Stimulated activated CD8-positive, alpha-beta memory T cell treated with anti-CD3 and anti-CD28 coated beads, Interleukin-4, amount 100 ng/mL, for 24 hours (primary cell): ENCODE data around the gene LARP1.

Experiments
- DNase-seq: peaks from one replicate; pipeline ENCODE4 v3.0.0-alpha.2; 2020; ENCODE audit warnings: low read depth

LARP1 gene

GRCh38 chr5:154761046-154761736 is 6.0 kb downstream of the LARP1 start:
- no peak for DNase-seq

DNA sequence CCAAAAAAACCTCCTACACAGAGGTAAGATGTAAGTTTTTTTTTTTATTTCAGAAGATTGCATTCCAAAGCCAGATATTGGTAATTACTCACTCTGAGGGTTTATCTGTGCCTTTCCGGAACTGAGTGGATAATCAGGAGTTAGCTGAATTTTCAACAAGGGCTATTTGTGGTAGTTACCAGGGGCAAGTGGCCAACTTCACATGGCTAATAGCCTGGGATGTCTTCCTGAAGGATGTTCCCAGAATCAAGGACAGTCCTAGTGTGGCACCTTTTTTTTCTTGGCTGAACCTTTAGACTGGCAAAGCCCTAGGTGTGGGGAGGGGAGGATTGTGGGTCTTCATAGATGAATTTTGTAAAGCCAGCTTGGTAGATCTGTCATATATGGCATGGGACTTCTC is 7.1 kb downstream of the LARP1 start:
- no peak for DNase-seq

- no peak for DNase-seq
Measured at GRCh38 chr5:154762700-154763099, 7.5 kb downstream of the LARP1 start.

- DNase-seq: no peak
Measured at GRCh38 chr5:154764967-154765366, 9.8 kb downstream of the LARP1 start.

DNA sequence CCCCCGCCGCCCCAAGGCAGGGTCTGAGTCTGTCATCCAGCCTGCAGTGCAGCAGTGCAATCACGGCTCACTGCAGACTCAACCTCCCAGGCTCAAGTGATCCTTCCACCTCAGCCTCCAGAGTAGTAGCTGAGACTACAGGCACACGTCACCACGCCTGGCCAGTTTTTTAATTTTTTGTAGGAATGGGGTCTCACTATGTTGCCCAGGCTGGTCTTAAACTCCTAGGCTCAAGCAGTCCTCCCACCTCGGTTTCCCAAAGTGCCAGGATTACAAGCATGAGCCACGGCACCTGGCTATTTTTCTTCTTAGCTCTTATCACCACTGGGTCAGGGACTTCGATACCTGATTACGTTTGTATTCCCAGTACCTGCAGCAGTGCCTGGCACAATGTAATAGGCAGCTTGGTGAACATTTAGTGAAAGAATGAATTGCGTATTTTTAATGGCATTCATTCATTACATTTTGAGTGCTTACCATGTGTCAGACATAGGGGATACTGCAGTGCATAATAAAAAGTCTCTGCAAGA is 10.3 kb downstream of the LARP1 start:
- no peak for DNase-seq

DNA sequence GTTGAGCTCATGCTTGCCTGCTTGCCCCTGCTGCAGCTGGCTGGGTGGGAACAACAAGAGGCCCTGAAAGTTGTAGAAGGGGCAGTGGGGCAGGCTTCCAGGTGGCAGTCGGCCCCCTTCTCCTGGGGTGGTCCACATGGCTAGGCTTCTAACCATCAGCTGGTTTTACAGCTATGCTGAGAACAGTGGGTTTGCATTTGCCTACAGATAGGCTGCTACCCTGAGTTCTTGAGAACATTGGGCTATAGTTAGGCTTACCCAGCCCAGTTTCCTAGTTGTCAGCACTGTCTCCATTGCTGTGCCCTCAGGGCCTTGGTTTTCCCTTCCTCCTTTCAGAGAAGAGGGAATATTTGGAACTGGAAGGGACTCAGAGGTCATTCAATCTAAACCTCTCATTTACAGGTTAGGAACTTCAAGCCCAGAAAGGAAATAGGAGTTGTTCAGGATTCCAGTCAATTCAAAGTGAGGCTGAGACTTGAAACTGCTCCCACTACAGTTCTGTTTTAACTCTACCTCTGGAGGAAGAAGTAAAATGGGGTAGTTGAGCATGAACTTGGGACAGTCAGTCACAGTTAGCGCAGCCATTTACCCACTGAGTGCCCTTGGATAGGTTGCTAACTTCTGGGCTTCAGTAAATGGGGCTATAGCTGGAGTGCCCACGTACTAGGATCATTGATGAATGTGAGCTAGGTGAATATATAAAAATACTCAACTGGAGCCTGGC is 11.5 kb downstream of the LARP1 start:
- no peak for DNase-seq

DNA sequence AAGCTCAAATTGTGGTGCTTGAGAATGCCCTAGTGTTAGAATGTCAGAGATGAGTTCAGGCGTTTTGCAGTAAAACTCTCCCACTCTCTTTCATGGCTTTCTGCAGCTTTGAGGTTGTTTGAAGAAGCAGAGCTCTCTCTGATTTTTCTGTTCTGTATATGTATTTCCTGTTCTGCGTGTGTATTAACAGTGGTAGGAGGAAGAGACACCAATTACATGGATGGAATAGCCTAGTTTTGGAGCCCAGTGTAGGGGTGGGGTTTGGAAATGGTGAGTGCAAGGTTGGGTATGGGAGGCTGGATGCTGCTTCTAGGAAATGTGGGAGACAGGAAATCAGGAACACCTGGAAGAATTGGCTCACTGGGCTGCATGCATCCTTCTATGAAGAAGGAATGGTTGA is 12.4 kb downstream of the LARP1 start:
- no peak for DNase-seq

DNA sequence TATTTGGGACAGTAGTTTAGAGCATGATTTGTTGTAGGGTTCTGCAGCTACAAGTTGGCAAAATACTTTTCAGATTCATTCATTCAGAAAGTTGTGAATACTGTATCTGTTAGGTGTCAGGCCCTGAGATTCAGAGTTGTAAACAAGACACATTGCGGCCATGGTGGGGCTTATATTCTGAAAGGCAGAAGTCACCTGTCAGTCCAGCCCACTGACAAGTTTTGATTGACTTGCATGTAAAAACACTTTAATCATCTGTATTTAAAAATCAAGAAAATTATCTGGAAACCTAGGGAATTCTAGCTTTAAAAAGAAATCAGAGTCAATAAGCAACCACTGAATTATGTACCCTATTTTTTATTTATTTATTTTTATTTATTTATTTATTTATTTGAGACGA is 13.0 kb downstream of the LARP1 start:
- no peak for DNase-seq

- no peak for DNase-seq
Measured at GRCh38 chr5:154770111-154770510, 14.9 kb downstream of the LARP1 start.

GRCh38 chr5:154771383-154771901 is 16.3 kb downstream of the LARP1 start:
- no peak for DNase-seq

GRCh38 chr5:154773326-154773725 is 18.1 kb downstream of the LARP1 start:
- DNase-seq: no peak

DNA sequence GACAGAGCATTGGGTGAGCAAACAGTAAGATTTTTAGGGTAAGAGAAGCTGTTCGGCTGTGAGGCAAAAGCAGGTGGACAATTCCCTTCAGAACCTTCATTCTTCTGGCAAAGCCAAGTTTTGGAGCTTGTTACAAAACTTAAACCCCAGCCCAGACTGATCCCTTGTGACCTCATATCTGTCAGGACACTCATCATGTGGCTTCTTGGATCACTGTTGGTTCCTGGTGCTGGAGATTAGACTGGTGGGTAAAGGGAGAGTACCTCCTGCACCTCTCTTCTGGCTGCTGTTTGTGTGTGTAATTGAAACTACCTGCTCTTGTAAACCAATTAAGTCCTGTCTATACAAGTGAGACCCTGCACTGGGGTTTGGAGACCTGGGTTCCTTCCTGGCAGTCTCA is 21.0 kb downstream of the LARP1 start:
- no peak for DNase-seq

DNA sequence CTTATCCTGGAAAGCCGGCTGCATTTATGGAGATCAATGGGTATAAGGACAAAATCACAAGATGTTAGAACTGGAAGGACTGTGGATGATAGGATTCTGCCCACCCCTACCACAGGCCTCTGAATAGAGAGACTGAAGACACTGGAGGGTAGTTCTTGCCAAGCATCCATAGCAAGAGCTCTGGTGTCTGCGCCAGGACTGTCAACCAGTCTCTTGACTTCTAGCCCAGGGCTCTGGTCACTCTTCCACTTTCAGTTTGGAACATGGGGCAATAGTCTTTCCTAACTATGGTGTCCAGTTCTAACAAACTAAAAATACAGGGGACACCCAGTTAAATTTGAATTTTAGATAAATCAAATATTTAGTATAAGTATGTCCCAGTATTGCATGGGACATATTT is 23.4 kb downstream of the LARP1 start:
- DNase-seq: no peak

DNA sequence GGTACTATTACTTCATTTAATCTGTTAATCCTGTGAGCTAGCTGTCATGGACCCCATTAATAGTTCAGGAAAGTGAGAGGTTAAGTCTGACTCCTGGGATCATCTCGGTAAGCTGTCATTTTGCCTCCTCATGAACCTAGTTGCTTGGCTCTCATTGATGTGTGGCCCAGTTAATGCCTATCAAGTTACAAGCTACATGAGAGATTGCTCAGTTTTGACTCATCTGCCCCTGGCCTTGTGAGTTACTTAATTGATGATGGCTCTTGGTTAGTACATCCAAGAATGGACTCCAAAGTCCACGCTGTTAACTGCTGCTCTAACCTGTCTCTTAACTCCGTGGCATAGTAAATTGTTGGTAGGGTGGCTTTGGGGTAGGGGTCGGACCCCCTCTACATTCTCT is 23.9 kb downstream of the LARP1 start:
- no peak for DNase-seq

DNA sequence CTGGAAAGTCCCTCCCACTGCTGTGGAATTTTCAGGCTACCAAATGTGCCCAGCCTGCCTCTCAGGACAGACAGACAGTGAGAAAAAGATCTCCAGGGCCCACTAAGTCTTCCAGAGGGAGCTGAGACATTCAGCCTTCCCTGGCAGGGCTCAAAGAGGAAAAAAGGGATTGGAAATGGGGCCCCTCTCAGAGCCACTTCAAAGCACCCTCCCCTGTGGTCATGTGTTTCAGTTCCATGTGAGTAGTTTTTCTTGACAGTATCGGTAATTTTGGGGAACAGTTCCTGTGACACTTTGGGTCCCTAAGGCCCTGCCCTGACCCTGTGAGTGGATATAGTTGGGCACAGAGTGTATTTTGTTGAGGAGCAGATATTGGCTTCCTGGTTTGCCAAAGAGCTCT is 25.0 kb downstream of the LARP1 start:
- no peak for DNase-seq

DNA sequence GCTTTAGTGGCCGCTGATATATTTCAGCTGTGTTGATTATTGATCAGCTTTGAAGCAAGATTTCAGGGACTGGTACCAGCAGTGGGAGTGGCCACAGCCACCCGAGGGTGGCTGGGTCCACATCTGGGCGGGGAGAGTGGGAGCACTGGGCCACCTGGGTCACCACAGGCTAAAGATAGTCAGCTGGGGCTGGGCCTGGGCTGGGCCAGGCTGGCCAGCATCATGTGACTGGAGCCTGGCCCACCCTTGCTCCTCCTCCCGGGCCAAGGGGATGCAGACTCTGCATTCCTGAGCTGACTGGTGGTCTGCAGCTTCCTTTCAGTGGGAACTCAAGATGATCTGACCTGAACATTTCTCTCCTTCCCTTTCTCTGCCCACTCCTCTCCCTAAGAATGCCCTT is 27.1 kb downstream of the LARP1 start:
- DNase-seq: no peak

DNA sequence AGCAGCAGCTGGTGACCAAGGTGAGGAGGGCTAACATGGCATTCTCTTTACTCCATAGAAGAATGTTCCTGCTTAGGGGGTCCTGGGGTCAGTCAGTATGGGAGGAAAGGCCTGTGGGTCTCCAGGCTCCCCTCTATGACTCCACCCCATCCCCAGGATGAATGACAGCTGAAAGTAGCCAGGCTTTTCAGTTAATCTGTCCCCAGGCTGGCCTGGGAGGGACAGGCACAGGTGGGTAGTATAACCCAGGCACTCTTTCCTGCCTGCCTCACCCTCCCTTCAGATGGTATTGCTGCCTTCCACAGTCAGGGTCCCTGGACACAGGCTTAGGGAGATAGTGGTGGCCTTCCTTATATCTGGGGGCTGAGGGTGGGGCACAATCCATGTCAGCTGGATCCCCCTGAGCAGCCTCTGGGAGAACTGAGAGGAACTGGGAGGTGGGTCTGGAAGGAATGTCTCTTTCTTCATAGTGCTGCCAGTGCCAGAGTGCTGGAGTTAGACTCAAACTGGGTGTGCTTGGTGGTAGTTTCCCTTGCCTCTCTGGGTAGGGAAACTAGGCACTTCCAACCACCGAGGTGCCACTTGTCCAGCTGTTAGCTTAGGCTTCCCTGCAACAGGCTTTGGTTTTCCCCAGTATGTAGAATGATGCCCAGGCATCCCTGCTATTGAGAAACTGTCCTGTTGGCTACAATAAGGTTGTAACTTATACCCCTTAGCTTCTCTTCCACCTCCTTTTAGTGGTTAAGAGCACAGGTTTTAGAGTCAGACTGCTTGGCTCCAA is 27.8 kb downstream of the LARP1 start:
- no peak for DNase-seq

DNA sequence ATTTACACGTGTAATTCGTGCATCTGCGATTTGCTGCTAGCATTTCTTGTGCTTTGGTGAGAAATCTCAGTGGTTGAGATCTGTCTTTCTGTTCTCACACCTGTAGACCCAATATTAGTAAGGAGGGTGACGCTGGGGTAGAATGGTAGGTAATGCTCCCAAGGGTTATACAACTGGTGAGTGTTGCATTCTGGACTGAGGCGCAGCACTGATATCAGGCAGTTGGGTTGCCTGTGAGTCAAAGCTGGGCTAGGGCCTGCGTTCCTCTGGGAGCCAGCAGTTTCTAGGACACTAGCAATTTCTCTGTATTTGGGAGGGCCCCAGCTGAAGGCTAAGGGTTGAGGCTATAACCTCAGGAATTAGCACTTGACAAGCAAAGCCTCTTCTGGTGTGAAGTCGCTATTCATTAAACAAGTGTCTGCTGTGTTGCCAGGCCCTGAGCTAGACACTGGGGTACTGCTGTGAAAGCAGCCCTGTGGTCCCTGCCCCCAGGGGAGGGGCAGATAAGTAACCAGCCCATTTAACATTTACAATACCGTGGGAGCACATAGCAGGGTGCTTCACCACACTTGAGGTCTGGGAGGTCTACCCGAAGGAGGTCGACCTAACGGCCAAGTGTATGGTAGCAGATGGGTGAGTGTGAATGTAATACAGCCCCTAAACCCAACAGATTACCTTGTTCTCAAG is 28.7 kb downstream of the LARP1 start:
- DNase-seq: no peak

DNA sequence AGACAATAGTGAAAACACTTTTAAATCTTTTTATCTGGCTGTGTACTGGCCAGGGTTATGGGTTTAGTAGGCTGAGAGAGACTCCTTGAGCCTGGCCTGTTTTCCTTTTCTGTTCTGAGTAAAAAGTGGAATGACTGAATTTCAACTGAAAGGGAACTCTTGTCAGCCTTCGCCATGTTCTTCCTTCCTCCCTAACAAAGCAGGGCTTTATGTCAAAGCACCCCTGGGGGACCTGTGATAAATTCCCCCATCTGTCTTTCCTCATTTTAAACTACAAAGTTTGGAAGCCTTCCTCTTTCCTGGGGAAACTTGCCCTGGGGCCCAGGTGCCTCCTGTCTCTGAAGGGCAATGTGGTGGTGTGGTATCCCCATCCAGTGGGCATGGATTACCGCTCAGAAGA is 29.7 kb downstream of the LARP1 start:
- DNase-seq: no peak

DNA sequence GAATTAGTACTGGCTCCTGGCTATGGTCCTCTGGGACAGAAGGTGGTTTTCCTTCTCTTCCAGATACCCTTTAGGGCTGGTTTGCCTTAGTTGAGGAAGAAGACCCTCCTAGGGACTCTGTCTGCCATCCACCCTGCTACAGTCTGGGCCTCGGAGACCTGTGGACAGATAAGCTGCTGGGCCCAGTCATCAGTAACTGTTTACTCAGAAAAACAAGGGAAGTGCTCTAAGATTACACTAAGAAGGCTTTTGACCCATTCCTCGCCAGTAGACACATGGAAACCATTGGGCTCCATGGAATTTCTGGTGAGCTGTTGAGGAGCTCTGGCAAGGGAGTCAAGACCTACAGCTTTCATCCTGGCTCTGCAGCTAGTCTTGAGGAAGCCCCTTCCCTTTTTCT is 31.2 kb downstream of the LARP1 start:
- no peak for DNase-seq

- DNase-seq: no peak
Measured at GRCh38 chr5:154788212-154788611, 33.0 kb downstream of the LARP1 start.

- DNase-seq: no peak
Measured at GRCh38 chr5:154791535-154791934, 36.4 kb downstream of the LARP1 start.
